Rectal smooth muscle tissue (tissue), 1 donor: Measurements from ENCODE around the gene ETFBKMT.
"Not testable (repeated sequence)": the region's sequence is repeated elsewhere in the genome, so short reads cannot be mapped to it uniquely, and the experiment has no call there.

Experiments
- H3K27ac ChIP-seq: one replicate; pipeline ENCODE4 v1.7.0; 2013; ENCODE audit warnings: low read depth, low read length, inconsistent platforms
- H3K27me3 ChIP-seq: one replicate; pipeline ENCODE4 v1.7.0; 2013; ENCODE audit warnings: low read length; ENCODE audit not compliant: control insufficient read depth, insufficient read depth
- H3K36me3 ChIP-seq: one replicate; pipeline ENCODE4 v1.7.0; 2013; ENCODE audit warnings: low read length; ENCODE audit not compliant: control insufficient read depth, insufficient read depth
- H3K4me1 ChIP-seq: one replicate; pipeline ENCODE4 v1.7.0; 2013; ENCODE audit warnings: low read length; ENCODE audit not compliant: control insufficient read depth, insufficient read depth
- H3K4me3 ChIP-seq: one replicate; pipeline ENCODE4 v1.7.0; 2013; ENCODE audit warnings: low read length
- H3K9ac ChIP-seq: one replicate; pipeline ENCODE4 v1.7.0; 2013; ENCODE audit warnings: low read length

ETFBKMT gene

DNA sequence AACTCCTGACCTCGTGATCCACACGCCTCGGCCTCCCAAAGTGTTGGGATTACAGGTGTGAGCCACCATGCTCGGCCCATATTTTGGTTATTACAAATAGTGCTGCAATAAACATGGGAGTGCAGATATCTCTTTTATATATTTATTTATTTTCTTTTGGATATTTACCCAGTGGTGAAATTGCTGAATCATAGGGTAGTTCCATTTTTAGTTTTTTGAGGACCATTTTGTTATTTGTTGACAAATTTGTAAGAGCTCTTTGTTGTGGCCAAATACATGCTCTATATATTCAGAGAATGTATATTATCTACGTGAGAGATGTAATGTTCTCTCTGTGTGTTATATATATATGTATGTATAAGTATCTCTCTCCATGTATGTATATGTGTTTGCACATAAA, 53.4 kb downstream of the ETFBKMT start:
- no peaks in the 10 kb centered on the region for H3K4me1 ChIP-seq
- H3K27me3 ChIP-seq: no peaks in the 10 kb centered on the region
- no peak overlapping the region for H3K9ac ChIP-seq
- H3K4me3 ChIP-seq: no peak overlapping the region
- no peak overlapping the region for H3K27ac ChIP-seq
- no peaks in the 10 kb centered on the region for H3K36me3 ChIP-seq

DNA sequence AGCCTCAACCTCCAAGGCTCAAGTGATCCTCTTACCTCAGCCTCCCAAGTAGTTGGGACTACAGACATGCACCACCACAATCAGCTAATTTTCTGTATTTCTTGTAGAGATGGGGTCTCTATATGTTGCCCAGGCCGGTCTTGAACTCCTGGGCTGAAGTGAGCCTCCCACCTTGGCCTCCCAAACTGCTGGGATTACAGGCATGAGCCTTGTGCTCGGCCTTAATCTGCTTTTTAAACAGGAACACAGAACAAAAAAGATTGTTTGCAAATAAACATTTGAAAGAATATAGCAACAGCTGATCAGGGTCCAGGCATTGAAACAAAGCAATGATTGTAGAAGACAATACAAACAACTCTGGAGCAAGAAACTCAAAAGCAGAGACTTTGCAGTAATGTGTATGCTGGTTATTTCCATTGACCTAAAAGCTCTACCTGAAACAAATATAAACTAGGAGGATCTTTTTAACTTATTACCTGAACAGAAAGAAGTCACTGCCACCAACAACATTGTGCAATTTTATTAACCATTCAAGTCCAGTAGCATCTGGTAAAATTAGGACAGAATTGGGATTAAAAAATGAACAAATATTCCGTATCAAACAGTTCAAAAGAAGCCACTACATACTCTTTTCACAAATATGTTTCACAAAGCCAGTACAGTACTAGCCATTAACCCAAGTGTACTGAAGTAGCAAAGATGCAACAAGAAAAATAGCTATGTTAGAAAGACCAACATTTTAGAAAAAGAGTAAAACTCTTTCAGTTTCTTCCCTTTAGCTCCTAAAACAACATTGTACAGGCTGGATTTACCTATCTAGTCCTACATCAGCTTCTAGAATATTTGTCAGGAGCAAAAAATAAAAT, 55.2 kb downstream of the ETFBKMT start:
- no peak overlapping the region for H3K4me3 ChIP-seq
- no peaks in the 10 kb centered on the region for H3K4me1 ChIP-seq
- H3K27me3 ChIP-seq: no peaks in the 10 kb centered on the region
- H3K27ac ChIP-seq: no peak overlapping the region
- no peaks in the 10 kb centered on the region for H3K36me3 ChIP-seq
- no peak overlapping the region for H3K9ac ChIP-seq

DNA sequence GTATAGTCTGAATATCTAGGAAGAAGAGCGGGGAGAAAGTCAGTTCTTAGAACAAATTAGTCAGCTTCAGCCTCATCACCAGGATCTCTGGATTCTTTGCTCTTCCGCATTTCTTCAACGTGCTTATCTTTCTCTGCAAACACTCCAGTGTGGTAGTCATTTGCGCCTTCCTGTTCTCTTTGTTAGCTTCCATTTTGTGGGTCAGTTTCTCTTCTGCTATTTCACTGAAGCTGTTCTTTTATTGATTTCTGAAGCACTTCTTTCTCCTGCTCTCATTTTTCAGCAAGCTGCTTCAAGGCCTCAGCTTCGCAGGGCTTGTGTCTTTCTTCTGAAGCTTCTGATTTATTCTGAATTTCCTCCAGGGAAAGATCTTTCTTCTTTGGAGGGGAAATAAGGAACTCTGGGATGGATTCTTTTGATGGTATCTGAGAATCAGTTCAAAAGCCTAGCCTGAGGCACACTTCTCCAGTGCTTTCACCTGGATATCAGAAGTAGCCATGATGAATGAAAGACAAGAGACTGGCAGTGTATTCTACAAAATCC, 55.9 kb downstream of the ETFBKMT start:
- Histone ChIP-seq H3K9ac (no peak overlapping the region), H3K4me1 (no peaks in the 10 kb centered on the region), H3K27me3 (no peaks in the 10 kb centered on the region), H3K27ac (no peak overlapping the region), H3K36me3 (no peaks in the 10 kb centered on the region), H3K4me3 (no peak overlapping the region)

DNA sequence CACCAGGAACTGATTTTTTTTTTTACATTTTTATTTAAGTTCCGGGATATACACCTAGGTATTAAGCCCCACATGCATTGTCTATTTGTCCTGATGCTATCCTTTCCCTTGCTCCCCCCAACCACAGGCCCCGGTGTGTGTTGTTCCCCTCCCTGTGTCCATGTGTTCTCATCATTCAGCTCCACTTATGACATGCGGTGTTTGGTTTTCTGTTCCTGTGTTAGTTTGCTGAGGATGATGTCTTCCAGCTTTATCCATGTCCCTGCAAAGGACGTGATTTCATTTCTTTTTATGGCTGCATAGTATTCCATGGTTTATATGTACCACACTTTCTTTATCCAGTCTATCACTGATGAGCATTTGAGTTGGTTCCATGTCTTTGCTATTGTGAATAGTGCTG, 57.5 kb downstream of the ETFBKMT start:
- not testable (repeated sequence) for H3K4me3 ChIP-seq, H3K4me1 ChIP-seq, H3K36me3 ChIP-seq, H3K27me3 ChIP-seq, H3K27ac ChIP-seq, H3K9ac ChIP-seq

DNA sequence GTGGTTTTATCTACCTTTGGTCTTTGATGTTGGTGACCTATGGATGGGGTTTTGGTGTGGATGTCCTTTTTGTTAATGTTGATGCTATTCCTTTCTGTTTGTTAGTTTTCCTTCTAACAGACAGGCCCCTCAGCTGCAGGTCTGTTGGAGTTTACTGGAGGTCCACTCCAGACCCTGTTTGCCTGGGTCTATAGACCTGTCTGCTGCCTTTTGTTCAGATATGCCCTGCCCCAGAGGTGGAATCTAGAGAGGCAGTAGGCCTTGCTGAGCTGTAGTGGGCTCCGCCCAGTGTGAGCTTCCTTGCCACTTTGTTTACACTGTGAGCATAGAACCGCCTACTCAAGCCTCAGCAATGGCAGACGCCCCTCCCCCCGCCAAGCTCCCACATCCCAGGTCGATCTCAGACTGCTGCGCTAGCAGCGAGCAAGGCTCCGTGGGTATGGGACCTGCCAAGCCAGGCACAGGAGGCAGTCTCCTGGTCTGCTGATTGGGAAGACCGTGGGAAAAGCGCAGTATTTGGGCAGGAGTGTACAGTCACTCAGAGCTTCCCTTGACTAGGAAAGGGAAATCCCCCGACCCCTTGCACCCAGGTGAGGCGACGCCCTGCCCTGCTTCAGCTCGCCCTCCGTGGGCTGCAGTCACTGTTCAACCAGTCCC, 59.2 kb downstream of the ETFBKMT start:
- not testable (repeated sequence) for H3K27me3 ChIP-seq, H3K27ac ChIP-seq, H3K4me1 ChIP-seq, H3K4me3 ChIP-seq, H3K9ac ChIP-seq, H3K36me3 ChIP-seq

GRCh38 chr12:31722580-31722979, 63.1 kb downstream of the ETFBKMT start:
- Histone ChIP-seq H3K9ac (no peak overlapping the region), H3K4me3 (no peak overlapping the region), H3K36me3 (no peaks in the 10 kb centered on the region), H3K4me1 (no peaks in the 10 kb centered on the region), H3K27me3 (no peaks in the 10 kb centered on the region), H3K27ac (no peak overlapping the region)
